Measurements from ENCODE around the gene SPOCK2.

- TF ChIP-seq CTCF (IDR thresholded peaks at IDR 0.05) (no peak), POLR2A (IDR thresholded peaks at IDR 0.05) (no peak)
Observed at GRCh38 chr10:72061930-72062329, 26.4 kb downstream of the SPOCK2 start.

Measured in lower leg skin (tissue), 3 donors.